GM19397 (cell line): ENCODE measurements around the gene TENT5C.

Experiments
- ATAC-seq: cut with Tn5 transposase; IDR thresholded peaks from one replicate; pipeline ENCODE4 v1.9.1; 2021; ENCODE audit warnings: mild to moderate bottlenecking, moderate library complexity; ENCODE audit not compliant: unreplicated experiment

The TENT5C gene

DNA sequence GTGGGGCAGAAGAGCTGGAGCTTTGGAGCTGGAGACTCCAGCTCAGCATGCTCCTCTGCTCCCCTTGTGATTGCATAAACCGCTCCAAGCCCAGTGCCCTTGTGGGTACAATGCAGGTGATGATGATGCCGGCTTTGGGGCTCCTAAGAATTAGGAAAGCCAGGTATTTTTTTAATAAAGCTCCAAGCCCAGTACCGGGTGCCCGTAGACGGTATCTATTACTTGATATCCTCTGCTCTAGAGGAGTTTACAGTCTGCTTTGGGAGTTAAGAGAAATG lies 27.2 kb downstream of the TENT5C start:
- no peak for ATAC-seq

DNA sequence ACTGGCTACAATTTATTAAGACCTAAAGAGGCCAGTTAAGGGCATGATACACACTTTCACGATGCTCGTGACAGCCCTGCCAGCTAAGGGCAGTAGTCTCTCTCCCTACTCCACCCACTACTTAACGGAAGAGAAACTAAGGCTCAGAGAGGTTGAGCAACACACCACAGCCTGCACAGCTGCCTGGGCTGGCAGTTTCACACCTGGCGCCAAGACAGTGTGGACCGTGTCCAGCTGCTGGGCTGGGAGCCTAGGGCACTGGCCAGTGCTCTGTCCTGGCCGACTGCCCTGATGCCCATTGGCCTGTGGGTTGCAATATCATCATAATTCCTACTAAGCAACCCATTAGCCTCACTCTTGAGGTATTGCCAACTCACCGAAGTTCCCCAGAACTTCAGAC lies 27.6 kb downstream of the TENT5C start:
- no peak for ATAC-seq

DNA sequence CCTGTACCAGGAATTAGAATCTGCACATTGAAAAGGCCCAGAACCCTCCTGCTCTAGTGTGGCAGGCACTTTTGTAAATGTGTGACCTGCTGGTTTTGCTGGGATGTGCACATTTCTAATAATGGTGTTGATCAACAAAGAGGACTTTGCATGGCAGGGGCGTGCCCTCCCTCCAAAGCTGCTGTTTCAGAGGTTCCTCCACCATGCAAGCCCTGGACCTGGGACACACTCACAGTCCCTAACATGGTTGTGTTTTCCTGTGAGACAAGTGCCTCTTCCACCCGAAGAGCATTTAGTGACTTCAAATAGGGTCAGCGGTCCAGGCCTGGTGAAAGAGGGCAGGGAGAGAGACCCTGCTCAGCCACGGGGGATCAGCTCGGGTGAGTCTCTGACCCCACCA lies 28.1 kb downstream of the TENT5C start:
- no peak for ATAC-seq

DNA sequence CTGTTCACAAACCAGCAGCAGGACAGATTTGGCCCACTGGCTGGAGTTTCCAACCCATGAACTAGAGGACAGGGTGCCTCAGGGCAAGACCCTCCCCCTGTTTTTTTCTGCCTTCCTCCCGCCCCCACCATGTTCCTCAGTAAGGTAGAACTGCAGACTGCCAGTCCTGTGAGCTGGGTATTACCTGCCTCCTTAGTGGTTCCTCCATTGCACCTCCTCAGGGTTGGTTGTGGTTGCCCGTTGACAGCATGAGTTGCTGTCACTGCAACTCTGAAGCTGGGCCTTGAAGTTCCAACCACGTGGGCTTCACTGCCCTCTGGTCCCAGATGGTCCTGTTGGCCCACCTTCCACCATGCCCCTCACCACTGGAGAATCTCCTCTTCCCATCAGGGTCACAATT lies 28.8 kb downstream of the TENT5C start:
- no peak for ATAC-seq

DNA sequence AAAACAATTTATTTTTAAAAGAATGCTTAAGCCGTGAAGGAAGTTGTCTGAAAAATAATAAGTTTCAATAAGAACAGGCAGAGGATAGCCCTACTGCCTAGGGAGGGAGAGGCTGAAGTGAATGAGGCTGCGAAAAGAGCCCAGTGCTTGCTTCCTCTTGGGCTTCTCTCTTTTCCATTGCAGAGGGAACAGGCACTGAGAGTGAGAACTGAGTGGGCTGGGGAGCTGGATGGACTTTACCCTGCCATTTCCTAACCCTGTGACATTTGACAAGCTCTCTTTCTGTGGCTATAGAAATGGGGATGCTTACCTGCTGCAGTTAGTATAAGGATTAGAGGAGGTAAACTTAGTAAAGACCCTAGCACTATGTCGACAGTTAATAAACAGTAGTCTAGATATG lies 30.0 kb downstream of the TENT5C start:
- ATAC-seq = no peak

DNA sequence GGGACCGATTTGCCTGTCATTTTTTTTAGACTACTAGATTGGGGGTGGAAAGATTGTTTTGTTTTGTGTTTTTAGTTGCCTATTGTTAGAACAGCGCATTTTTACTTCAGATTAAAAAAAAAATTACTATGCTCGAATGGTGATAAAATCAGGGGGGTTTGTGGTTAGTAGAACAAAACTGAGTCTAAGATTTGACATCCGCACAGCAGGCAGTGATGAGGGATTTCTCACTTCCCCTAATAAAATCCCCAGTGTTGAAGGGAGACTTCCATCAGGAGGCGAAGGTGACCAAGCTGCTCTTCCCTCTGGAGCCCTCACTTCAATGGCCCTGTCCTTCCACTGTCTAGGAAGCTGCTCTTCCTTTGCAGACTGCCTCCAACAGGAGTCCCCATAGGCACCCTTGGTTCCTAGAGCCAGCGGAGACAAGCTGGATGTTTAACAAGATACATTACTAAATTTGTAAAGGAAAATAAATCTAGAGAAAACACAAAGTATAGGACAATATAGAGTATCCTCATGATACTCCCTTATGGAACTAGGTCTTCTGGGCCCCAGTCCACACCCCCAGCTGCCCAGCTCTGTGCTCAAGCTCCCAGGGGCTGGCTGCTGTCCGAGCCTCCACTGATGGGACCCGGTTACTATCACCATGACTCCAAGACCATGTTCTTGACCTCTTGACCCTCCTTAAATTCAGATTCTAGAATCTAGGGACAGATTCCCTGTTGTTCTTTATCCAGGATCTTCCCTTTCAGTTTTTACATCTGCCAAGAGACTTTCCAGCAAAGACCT lies 31.0 kb downstream of the TENT5C start:
- ATAC-seq = no peak

DNA sequence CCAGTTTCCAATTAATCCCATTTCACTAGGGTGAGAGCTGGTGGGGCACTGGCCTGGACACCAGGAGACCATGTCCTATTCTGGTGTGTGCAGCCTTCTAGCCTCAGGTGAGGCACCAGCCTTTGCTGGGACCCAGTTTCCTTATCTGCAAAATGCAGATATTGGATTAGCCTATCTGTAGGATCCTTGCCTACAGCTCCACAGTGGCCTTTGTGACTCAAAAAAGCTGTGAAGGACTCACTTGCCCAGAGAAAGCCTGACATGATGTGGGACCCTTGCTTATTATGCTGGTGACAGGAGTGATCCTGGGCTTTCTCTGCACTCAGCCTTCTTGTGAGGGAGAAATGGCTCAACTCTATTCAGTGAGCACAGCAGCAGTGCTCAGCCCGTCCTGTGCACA lies 32.3 kb downstream of the TENT5C start:
- ATAC-seq = no peak

DNA sequence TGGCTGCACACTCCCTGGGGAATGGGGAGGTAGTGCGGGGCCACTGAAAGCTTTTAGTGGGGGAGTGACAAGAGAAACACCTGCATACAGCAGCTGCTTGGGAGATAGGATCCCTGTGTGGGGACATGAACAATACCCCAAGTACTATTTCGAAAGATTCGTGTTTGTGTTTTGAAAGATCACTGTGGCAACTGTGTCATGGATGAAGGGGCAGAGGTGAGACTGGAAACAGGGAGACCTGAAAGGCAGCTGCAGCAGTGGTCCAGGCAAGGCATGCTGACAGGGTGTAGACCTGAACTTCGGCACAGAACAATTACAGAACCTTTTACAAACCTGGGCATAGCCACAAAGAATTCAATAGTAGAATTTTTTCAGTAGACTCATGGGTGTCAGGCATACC lies 32.9 kb downstream of the TENT5C start:
- no peak for ATAC-seq

DNA sequence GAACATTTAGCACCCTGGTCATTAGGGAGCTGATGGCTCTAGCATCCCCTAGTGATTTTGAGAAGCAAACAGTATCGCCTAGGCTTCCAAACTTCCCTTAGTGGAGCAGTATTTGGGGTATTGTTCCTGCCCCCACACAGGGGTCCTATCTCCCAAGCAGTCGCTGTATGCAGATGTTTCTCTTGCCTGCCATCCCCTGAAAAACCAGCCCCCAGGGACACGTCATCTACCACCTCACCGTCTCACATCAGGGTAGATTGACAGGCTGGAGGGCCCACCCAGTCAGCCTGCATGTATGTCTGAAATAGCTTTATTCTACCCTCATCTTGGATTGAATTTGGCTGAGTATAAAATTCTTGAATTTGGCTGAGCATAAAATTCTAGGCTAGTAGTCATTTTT lies 33.9 kb downstream of the TENT5C start:
- no peak for ATAC-seq

DNA sequence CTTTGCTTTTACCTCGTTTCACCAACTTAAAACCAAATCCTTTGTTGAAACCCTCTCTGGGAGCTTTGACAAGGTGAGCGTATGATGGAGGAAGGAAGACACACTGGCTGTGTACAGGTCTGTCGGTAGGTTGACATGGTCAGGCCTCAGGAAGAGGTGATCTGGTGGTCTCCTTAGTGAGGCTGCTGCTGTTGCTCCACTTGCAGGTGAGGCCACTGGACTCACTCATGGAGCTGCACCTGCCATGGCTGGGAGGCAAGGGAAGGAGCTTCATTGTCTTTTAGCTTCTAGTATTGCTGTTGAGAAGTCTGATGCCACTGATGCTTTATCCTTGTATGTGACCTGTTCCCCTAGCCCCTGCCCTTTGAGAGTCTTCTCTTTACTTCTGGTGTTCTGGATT lies 35.7 kb downstream of the TENT5C start:
- ATAC-seq = no peak

DNA sequence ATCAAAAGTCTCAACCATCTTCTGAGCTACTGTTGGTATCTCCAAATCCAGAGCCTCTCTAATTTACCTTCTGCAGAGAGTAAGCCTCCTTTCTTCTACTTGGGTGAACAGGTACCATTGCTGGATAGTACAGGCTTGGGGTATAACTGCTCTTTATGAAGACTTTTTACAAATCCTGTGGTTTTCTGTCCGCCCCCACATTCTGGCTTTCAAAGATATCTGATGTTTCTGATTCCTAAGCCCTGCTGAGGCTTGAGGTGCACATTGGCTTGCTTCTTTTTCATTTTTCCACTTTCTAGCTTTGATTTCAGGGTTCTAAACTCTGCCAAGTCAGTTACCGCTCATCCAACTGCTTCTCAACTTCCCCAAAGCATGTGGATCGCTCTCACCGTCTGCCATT lies 37.1 kb downstream of the TENT5C start:
- no peak for ATAC-seq

DNA sequence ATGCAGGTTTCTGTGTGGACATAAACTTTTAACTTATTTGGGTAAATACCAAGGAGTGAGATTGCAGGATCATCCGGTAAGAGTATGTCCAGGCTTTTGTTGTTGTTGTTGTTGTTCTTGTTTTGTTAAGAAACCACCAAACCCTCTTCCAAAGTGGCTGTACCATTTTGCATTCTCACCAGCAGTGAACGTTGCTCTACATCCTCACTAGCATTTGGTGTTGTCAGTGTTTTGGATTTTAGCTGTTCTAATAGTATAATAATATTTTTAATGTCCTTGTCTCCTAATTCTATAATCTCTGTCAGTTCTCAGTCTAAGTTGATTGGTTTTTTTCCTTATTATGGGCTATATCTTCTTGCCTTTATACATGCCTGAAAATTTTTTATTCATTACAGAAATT lies 37.8 kb downstream of the TENT5C start:
- ATAC-seq = no peak

DNA sequence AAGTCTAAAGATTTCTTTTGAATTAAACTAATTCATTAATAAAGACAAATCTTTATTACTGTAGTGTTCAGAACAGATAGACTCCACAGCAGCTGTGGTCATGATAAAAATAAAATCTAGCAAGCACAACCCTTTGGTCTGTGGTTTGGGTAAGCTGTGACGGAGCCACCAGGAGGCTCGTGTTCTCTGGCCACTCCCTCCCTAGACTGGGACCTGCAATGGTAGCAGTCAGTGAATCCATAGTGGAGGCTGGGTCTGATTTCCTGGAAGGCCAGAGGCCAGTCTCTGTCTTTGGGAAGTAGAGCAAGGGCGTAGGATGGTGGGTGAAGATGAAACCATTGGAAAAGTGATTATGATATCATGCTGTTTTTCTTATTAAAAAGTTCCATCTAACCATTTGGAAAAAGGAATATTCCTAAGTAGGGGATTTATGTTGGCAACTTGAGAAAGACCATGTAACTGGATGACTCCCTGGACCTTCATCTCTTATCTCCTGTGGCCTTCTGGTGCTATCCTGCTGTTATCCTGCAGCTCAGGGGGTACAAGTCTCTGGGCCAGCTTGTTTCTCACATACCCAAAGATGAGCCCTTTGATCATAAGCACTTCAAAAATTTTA lies 39.0 kb downstream of the TENT5C start:
- peak; percentile 55 for ATAC-seq

DNA sequence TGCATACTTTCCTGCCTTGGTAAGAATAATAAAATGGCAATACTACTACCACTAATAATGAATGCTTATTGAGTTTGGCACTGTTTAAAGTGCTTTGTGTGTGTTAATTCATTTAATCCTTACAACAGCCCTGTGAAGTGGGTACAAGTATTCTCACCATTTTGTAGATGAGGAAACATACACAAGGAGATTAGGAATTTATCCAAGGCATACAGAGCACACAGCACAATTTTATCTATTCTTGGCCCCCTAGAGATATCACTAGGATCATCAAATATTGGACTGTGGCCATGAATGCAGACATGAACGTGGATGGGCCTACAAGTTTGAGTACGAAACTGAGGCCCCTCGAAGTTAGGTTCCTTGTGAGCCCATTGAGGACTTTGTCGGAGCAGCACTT lies 39.5 kb downstream of the TENT5C start:
- ATAC-seq = no peak

DNA sequence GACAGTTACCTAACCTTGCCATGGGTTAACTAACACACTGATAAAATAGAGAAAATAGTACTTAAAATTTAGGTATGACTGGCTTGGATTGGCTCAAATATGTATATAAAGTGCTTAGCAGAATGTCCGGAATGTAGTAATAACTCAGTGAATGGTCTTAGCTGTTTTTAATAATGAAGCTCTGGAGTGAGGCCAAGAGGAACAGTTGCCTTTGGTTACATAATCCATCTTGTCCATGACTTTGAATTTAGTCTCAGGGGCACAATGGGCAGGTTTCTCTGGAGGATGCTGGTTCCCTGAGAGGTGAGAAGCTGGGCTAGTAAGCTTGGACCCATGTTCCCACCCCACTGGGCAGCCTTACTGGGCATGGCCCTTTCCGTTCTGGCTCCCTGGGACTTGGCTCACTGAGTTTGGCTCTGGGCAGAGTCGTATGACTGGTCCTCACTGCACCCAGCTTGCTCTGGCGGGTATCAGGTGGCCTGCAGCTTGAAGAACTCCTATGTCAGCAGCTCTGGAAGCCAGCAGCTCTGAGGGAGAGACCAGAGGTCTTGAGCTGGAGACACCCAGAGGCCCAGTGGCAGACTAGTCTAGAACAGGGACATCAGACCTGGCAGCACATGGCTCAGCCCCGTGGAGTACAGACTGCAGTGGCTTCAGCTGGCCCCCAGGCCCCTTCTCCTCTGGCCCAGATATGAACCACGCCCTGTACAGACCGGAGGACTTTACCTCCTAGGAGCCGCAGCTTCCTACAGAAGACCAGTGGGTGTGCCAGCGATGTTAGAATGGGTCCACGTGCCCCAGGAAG lies 40.4 kb downstream of the TENT5C start:
- ATAC-seq = no peak

DNA sequence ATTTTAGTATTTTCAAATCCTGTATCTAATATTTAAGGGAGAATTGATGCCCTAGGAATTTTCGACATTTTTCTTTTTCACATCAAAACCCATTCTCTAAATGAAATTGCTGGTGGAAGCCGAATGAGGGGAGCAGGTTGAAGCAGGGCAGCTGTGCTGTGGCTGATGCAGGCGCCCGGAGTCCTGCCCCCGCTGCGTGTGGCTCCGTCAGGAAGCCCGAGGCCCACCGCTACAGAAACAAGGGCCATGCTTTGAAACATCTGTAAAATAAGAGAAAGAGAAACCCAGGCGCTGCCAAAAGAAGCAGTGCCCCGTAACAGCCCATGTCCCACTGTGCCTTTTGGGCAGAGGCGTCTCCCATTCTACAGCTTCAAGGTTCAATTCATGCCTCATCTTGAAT lies 41.1 kb downstream of the TENT5C start:
- ATAC-seq = no peak

DNA sequence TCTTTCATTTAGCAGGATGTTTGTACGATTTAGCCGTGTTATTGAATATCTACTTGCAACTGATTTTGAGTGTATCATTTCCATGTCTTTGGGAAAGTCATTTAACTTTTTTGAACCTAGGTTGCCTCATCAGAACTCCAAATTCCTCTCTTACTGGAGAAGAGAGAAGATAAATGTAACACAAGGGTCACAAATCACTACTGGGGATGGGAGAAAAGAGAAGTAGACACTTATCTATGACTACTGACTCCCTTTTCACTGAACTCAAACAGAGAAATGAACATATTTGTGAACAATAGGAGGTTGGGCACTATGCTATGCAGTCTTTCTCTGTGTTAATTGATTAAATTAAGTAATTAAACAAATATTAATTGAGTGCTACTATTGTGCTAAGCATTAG lies 42.2 kb downstream of the TENT5C start:
- ATAC-seq = no peak

DNA sequence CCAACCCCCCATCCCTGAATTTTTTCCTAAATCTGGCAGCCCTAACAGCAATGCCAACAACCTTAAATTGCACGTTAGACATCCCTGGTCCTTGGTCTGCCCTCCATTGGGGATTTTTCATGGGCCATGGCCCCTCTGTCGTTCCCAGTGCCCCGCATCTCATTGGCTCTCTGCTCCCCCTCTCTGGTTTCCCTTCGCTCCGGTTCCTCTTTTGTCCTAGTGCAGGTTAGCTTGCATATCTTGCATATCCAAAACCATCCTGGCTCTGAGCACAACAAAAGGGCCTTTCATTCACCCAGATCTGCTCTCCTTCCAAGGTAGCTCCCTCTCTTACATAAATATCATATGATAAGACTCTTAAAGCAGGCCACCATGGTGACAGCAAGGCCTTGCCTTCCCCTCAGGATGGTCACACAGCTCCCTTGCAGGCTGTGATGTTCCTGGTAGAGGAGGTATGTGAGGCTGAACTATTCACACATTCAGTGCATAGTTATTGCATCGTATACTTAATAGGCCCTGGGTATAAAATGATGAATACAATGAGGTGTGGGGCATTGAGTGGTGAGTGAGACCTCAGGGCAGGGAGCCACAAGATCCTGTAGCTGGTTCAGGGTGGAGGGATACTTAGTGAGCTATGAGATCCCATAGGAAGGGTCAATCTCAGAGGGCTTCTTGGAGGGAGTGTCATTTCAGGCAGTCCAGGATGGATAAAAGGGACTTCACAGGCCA lies 45.2 kb downstream of the TENT5C start:
- ATAC-seq = no peak

DNA sequence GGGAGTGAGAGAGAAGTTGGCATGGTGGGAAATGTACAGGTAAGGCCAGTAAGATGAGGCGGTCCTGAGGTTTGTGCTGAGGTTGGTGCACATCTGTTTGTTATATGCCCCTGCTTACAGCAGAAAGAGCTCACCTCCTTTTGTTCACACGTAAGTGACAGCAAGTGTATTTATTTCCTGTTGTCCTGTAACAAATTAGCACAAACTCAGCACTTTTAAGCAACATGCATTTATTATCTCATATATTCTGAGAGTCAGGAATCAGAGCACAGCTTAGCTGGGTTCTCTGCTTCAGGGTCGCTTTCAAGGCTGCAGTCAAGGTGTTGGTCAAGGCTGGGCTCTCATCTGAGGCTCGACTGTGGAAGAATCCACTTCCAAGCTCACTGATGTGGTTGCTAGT lies 45.8 kb downstream of the TENT5C start:
- ATAC-seq = no peak

DNA sequence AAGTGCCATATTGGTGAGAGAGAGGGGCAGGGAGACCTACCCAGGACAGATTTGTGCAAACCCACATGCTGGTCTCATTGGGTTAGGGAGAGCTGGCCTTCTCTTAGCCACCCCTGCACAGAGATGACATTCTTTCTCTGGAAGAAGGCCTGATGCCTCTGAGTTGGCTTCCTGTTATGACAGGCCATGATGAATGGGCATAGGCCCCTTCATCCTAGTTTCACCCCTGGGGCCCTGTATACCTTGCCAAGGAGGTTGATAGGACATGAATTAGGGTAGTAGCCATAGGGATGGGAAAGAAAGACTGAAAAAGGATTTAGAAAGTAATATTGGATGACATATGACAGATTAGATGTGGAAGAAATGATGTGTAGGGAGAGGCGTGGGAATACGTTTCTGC lies 46.6 kb downstream of the TENT5C start:
- no peak for ATAC-seq

DNA sequence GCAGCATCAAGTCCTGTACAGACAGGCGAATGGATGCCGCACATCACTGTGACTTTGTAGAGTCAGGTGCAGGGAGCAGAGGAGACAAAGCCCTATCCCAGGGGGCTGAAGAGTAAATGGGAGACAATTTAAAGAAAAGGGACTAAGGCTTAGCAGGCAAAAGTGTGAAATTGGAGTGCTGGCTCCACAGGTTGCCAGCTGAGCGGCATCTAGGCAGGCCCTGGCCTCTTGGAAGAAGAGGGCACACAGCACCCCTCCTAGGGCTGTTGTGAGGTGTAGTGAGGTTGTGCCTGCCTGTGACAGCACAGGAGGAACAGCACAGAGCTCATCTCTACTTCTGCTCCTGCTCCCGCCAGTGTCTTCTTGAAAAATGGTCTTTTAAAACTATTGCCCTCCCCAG lies 47.3 kb downstream of the TENT5C start:
- ATAC-seq = no peak
